ENCODE measurements around the gene SHB. TPM values are rescaled to one million over a fixed set of nuclear protein-coding genes. Genes with fewer than 3 reads are reported as not detected.

The SHB gene
- total and polyA plus RNA-seq, 5 donors = 14.5 to 38.9 (median 30.4) TPM

DNA sequence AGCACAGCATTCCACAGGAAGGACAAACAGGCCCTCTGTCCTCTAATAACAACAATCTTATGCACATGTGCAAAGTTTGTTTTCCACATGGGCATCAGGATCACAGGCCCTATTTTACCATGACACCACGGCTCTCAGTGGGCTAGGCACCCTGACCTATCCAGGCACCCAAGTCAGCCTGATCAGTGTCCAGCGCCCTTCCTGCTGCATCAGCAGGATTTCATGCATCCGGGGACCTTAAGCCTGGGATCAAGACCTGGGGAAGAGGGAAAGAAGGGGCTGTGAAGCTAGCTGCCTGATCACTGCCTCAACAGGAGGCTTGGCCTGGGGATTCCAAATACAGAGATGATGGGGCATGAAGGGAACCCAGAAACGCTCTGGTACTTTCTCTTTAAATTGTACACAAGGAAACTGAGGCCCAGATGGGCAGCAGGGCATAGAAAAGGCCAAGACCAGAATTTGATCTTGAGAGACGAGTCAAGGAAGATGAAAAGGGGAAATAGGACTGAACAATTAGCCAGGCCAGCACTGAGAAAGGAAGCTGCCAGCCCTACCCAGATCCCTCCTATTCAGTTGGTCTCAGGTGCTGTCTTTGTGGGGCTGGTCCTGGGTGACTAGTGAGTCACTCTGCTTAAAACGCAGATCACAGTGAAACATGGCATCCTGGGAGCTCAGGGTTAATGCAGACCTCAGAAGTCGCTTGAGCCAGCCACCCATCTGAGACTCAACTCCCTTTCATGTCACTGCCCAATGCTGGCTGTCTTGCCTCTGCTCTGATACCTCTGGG, 57.9 kb downstream of the SHB start:
- peak in 1 of 3 donors; percentile 6 for DNase-seq
- intact Hi-C loops (cut with DNase I) = loop anchor here in 1 of 4 donors (10.0 kb wide), 1 partner anchor 54 kb away; the partner anchor contains the start of gene SHB
- ATAC-seq = no peak
- Histone ChIP-seq H3K9me3 (ENCODE audit: control insufficient read depth, low read length) (no peaks in the 10 kb centered on the region), H3K27me3 (ENCODE audit: control insufficient read depth, insufficient read depth) (no peaks in the 10 kb centered on the region), H3K4me3 (ENCODE audit: low read length) (no peak overlapping the region), H3K4me1 (ENCODE audit: control insufficient read depth, insufficient read depth, low read length) (peaks cover 18% of the 10 kb centered on the region), H3K27ac (ENCODE audit: low read length) (no peak overlapping the region)
- 86% methylated on average over 7 of the region's 7 CpGs for WGBS

DNA sequence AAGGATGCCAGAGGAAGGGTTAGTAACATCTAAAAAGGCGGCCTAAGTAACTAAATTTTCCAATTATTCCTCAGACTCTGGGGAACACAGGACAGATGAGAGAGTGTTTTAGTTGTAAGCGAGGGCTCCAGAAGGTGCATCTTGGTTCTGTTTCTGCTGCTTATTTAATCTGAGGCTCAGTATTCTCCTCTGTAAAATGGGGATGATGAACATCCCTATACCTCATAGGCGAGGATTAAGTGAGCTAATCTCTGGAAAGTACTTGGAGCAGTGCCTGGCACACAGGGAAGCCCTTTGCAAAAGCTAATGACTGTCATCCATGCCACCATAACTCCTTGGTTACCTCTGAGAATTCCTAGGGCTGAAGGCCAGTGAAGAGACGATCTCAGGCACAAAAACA, 59.0 kb downstream of the SHB start:
- ATAC-seq = no peak
- WGBS = 84% methylated on average over 4 of the region's 4 CpGs
- no peak overlapping the region for H3K27ac ChIP-seq (ENCODE audit: low read length)
- H3K27me3 ChIP-seq (ENCODE audit: control insufficient read depth, insufficient read depth) = no peaks in the 10 kb centered on the region
- H3K9me3 ChIP-seq (ENCODE audit: control insufficient read depth, low read length) = no peaks in the 10 kb centered on the region
- peak in 1 of 3 donors; percentile 16 for DNase-seq
- H3K4me3 ChIP-seq (ENCODE audit: low read length) = no peak overlapping the region
- H3K4me1 ChIP-seq (ENCODE audit: control insufficient read depth, insufficient read depth, low read length) = peaks cover 15% of the 10 kb centered on the region
- intact Hi-C loops (cut with DNase I) = loop anchor here in 1 of 4 donors (10.0 kb wide), 1 partner anchor 55 kb away; the partner anchor contains the start of gene SHB

DNA sequence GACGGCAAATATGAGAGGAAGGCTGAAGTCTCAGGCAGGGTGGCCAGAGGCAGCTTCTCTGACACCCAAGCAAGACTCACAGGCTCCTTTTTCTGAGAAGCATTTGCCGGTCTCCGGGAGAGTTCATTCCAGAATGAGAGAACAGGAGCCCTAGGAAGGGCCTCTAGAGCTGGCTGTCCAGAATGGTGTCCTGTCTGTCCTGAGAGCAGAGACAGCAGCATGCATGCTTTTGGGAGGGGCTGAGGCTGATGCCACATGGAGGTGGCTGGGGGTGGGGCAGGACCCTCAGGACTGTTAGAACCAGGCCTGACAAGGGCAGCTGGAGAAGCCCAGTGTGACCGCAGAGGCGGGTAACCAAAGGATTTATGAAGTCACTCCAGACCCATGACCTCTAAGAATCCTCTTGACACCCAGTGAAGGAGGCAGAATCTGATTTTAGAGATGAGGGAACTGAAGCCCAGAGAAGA, 60.0 kb downstream of the SHB start:
- peaks cover 15% of the 10 kb centered on the region for H3K4me1 ChIP-seq (ENCODE audit: control insufficient read depth, insufficient read depth, low read length)
- no peak for ATAC-seq

DNA sequence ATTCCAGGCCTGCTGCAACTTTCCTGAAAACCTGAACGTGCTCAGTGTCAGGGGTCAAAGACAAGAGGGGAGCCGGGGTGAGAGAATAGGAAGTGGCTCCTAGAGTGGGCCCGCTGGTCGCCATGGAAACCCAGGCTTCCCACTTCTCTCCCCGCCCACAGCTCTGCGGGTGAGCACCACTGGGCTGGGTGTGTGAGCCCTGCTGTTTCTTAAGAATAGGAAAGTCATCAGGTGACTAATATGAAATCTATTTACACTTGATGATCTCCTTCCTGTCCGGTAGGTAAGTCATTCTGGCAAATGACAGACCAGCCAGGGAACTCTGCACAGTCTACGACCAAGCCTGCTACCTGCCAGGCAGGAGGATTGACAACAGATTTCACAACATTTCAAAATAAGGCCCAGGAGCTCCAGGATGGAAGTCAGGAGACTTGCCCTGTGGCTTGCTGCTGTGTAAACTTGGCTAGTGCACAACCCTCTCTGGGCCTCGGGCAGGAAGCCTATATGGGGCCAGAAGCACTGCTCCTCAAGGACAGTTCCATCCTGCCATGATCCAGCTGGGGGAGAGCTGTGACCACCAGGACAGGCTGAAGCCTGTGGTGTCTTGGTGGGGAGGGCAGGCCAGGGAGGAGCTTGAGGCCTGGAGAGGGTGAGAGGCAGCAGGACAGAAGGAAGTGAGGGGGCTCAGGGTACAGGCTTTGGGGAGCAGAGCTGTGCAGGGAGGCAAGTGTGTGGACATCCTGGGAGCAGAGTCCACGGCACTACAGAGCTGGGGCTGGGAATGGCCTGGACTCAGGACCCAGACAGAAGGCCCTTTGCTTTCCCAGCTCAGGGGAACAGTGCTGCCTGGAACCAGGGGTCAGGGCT, 60.6 kb downstream of the SHB start:
- peaks cover 15% of the 10 kb centered on the region for H3K4me1 ChIP-seq (ENCODE audit: control insufficient read depth, insufficient read depth, low read length)
- ATAC-seq (peak; percentile 5 to 66), DNase-seq (peak in 2 of 3 donors; percentile 61 to 72)
- H3K27me3 ChIP-seq (ENCODE audit: control insufficient read depth, insufficient read depth) = no peaks in the 10 kb centered on the region
- 51% methylated on average over 10 of the region's 10 CpGs for WGBS
- peak overlapping the region; percentile 1 for H3K27ac ChIP-seq (ENCODE audit: low read length)
- intact Hi-C loops (cut with DNase I) = no loop called here
- H3K4me3 ChIP-seq (ENCODE audit: low read length) = no peak overlapping the region
- H3K9me3 ChIP-seq (ENCODE audit: control insufficient read depth, low read length) = no peaks in the 10 kb centered on the region

More for the DNA sequence above, 60.0 kb downstream of the SHB start:
- Histone ChIP-seq H3K27me3 (ENCODE audit: control insufficient read depth, insufficient read depth) (no peaks in the 10 kb centered on the region), H3K4me3 (ENCODE audit: low read length) (no peak overlapping the region), H3K27ac (ENCODE audit: low read length) (peak overlapping the region; percentile 1), H3K9me3 (ENCODE audit: control insufficient read depth, low read length) (no peaks in the 10 kb centered on the region)
- peak in 1 of 3 donors; percentile 19 for DNase-seq
- 91% methylated on average over 5 of the region's 5 CpGs for WGBS
- intact Hi-C loops (cut with DNase I) = no loop called here

DNA sequence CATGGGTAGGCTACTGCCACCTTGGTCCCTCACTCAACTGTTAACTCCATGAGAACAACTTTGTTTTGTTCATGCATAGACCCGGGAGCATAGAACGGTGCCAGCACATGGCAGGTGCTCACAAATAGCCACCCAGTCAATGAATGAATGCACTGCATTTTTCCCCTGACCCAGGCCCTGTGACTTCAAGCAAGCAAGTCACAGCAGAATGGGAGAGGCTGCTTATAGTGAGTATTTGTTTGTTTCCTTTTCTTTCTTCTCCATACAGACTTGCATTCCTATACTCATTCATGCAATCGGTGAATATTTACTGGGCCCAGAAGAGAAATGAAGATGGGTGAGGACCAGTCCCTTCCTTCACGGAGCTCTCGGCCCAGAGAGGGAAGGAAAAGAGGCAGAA, 62.0 kb downstream of the SHB start:
- ATAC-seq (no peak), DNase-seq (no peak)
- Histone ChIP-seq H3K4me1 (ENCODE audit: control insufficient read depth, insufficient read depth, low read length) (peaks cover 15% of the 10 kb centered on the region), H3K9me3 (ENCODE audit: control insufficient read depth, low read length) (no peaks in the 10 kb centered on the region), H3K4me3 (ENCODE audit: low read length) (no peak overlapping the region), H3K27ac (ENCODE audit: low read length) (no peak overlapping the region), H3K27me3 (ENCODE audit: control insufficient read depth, insufficient read depth) (no peaks in the 10 kb centered on the region)
- intact Hi-C loops (cut with DNase I) = no loop called here
- 94% methylated on average over 5 of the region's 5 CpGs for WGBS

DNA sequence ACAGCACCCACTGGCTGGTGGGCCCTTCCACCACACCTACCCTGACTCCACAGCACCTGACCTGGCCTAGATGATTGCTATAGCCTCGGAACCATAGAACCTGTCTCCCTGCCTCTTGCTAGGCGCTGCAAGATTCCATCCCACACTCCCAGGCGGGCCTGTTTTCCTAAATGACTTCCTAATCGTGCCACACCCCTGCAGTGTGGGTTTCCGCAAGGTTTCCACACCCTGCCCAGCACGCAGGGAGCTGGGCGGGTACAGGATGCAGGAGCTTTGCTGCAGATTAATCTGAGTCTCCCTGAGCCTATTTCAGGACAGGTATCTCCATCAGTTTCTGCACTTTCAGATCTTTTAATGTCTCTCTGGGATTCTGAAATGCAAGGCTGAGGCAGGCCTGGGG, 62.9 kb downstream of the SHB start:
- Histone ChIP-seq H3K4me3 (ENCODE audit: low read length) (no peak overlapping the region), H3K9me3 (ENCODE audit: control insufficient read depth, low read length) (no peaks in the 10 kb centered on the region), H3K27ac (ENCODE audit: low read length) (peak overlapping the region; percentile 0), H3K4me1 (ENCODE audit: control insufficient read depth, insufficient read depth, low read length) (peaks cover 15% of the 10 kb centered on the region), H3K27me3 (ENCODE audit: control insufficient read depth, insufficient read depth) (no peaks in the 10 kb centered on the region)
- 70% methylated on average over 7 of the region's 7 CpGs for WGBS
- intact Hi-C loops (cut with DNase I) = no loop called here
- ATAC-seq = peak; percentile 50 to 85
- peak in 2 of 3 donors; percentile 55 to 74 for DNase-seq

DNA sequence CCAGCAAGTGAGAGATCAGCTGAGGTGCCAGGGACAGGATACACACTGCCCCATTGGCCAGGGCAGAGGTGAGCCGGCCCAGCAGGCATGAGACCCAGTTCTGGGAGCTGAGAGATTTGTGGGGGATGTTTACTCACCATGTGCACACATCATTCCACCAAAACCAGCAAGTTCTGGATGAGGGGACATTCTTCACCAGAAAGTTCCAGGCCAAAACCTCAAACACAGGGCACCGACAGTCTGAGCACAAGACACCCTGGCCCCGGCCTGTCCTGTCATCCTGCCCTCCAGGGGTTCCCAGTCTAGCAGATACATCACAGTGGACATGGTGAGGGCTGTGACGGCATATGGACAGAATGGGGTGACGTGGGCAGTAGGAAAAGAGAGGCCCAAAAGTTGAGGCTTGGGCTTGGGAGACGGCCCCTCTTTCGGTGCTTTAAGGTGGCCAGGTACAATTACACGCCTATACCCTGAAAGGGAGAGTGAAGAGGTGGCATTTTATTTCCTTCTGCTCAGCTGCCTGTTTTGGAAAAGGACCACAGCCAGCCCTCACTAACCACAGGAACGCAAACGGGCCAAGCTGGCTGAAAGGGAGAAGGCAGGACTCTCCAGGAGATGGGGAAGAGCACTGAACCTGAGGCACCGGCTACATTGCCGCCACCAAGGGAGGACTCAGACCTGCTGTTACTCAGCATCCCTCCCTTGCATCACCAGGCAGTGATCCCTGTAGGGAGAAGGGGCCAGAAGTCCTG, 64.0 kb downstream of the SHB start:
- Histone ChIP-seq H3K4me3 (ENCODE audit: low read length) (no peak overlapping the region), H3K27ac (ENCODE audit: low read length) (no peak overlapping the region), H3K9me3 (ENCODE audit: control insufficient read depth, low read length) (no peaks in the 10 kb centered on the region), H3K27me3 (ENCODE audit: control insufficient read depth, insufficient read depth) (no peaks in the 10 kb centered on the region), H3K4me1 (ENCODE audit: control insufficient read depth, insufficient read depth, low read length) (peaks cover 18% of the 10 kb centered on the region)
- DNase-seq = no peak
- no peak for ATAC-seq
- intact Hi-C loops (cut with DNase I) = no loop called here
- 93% methylated on average over 12 of the region's 12 CpGs for WGBS

DNA sequence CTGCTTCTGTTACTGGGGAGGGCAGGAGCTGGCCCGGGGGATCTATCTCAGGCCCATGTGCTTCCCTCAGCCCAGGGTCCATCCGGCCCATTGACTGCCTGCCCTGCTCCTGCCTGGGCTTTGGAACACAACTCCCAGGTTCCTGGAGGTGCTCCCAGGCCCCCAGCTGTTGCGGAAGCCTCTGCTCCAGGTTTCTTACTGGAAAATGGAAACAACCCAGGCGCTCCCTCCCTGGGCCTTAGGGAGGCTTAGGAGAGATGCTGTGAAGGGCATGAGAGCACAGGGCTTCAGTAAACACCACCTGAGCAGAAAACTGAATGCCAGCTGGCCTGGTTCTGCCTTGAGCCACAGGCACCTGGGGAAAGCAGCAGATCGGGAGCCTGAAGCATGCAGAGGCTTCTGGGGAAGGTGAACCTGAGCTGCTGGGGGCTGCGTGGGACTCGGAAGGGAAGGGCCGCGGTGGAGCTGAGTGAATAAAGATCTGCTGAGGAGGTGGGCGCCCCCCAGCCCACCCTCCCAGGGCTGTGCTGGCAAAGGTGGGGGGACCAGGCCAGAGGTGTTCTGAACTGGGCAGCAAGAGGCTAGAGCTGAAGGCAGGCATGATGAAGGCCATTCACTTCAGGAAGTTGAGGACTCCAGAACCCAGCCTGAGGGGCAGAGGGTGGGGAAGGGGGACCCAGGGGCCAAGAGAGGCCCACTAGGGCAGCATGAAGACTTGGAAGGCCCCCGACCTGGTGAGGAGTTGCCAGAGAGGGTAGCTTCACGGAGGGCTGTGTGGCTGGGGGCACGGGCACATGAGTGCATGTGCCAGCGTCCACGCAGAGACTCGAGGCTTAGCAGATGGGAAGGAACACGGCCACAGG, 64.8 kb downstream of the SHB start:
- ATAC-seq (no peak), DNase-seq (peak in 1 of 3 donors; percentile 28)
- Histone ChIP-seq H3K27me3 (ENCODE audit: control insufficient read depth, insufficient read depth) (no peaks in the 10 kb centered on the region), H3K9me3 (ENCODE audit: control insufficient read depth, low read length) (no peaks in the 10 kb centered on the region), H3K4me3 (ENCODE audit: low read length) (no peak overlapping the region), H3K27ac (ENCODE audit: low read length) (no peak overlapping the region), H3K4me1 (ENCODE audit: control insufficient read depth, insufficient read depth, low read length) (peaks cover 24% of the 10 kb centered on the region)
- intact Hi-C loops (cut with DNase I) = no loop called here
- WGBS = 85% methylated on average over 17 of the region's 17 CpGs

DNA sequence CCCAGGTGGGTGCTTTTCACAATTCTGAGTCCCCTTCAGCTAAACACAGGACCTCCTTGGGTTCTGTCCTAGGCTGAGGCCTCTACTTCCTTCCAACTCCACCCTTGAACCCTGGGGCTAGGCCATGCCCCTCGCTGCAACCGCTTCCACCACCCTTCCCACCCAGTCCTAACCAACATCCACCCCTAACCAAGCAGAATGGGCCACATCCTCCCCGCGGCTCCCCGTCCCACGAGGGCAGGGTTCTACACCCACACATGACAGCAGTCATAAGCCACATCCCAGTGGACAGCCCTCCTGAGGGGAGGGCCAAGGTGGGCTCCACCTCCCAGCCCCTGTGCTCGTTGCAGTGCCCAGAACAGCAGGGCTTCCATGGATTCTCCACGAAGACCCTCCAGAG, 65.8 kb downstream of the SHB start:
- ATAC-seq (no peak), DNase-seq (no peak)
- Histone ChIP-seq H3K27me3 (ENCODE audit: control insufficient read depth, insufficient read depth) (no peaks in the 10 kb centered on the region), H3K9me3 (ENCODE audit: control insufficient read depth, low read length) (no peaks in the 10 kb centered on the region), H3K27ac (ENCODE audit: low read length) (no peak overlapping the region), H3K4me3 (ENCODE audit: low read length) (no peak overlapping the region), H3K4me1 (ENCODE audit: control insufficient read depth, insufficient read depth, low read length) (peaks cover 17% of the 10 kb centered on the region)
- intact Hi-C loops (cut with DNase I) = no loop called here
- WGBS = 75% methylated on average over 8 of the region's 8 CpGs

DNA sequence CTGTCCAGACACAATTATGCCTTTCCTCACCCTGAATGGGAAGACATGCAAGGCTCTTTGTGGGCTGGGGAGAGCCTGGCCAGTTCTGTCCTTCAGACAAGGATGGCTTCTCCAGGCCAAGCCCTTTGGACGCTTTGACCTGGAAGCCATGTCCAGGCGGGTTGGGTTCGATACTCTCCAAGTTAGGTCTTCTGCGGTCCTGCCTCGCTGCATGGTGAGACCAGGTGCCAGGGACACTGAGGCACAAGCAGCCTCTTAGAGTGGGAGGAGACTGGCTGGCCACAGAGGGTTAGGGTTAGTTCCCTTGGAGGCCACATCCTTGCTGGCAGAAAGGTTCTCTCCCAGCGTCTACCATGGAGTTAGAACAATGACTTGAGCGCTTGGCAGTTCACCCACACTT, 67.6 kb downstream of the SHB start:
- Histone ChIP-seq H3K27me3 (ENCODE audit: control insufficient read depth, insufficient read depth) (no peaks in the 10 kb centered on the region), H3K4me3 (ENCODE audit: low read length) (no peak overlapping the region), H3K9me3 (ENCODE audit: control insufficient read depth, low read length) (no peaks in the 10 kb centered on the region), H3K27ac (ENCODE audit: low read length) (no peak overlapping the region), H3K4me1 (ENCODE audit: control insufficient read depth, insufficient read depth, low read length) (peaks cover 14% of the 10 kb centered on the region)
- DNase-seq (no peak), ATAC-seq (no peak)
- WGBS = 82% methylated on average over 7 of the region's 7 CpGs
- intact Hi-C loops (cut with DNase I) = no loop called here

Measured in right cardiac atrium (tissue), 5 donors.